Measurements from ENCODE around the gene GNAL. TPM values are rescaled to one million over a fixed set of nuclear protein-coding genes. Genes with fewer than 3 reads are reported as not detected.

GNAL gene
- total RNA-seq, 1 donor from 2014 or later: 4.5 TPM

DNA sequence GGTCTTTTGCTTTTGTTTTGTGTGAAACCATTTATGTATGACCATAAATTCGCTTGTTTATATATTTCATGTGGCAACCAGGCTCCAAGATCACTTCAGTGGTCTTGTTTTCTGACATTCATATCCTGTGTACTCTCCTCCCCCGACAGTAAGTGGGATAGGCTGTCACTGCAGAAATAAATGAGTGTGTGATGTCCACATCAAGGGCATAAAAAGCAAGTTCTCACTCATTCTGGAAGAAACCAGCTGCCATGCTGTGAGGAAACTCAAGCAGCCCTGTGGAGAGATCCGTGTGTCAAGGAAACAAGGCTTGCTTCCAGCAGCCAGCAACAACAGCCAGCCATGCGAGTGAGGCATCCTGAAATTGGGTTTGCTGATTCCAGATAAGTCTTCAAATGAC, 39.2 kb upstream of the GNAL start:
- Histone ChIP-seq H3K27ac (ENCODE audit: low read depth, low read length) (no peak overlapping the region), H3K36me3 (ENCODE audit: insufficient read depth, low read length) (no peaks in the 10 kb centered on the region), H3K4me3 (ENCODE audit: insufficient read depth, low read depth, low read length) (no peak overlapping the region), H4K20me1 (ENCODE audit: insufficient read depth, low read length) (no peaks in the 10 kb centered on the region), H3K9me3 (ENCODE audit: insufficient read depth, low read depth, low read length) (no peaks in the 10 kb centered on the region), H2AFZ (ENCODE audit: low read depth, low read length) (no peak overlapping the region), H3K4me1 (ENCODE audit: insufficient read depth, low read length) (no peaks in the 10 kb centered on the region), H3K4me2 (ENCODE audit: low read length) (no peak overlapping the region), H3K27me3 (ENCODE audit: insufficient read depth, low read length) (peaks cover 7% of the 10 kb centered on the region), H3K9ac (ENCODE audit: low read length) (no peak overlapping the region), H3K79me2 (ENCODE audit: insufficient read depth, low read length) (no peaks in the 10 kb centered on the region)
- no peaks in the 10 kb centered on the region for H3K4me1 Mint-ChIP-seq (ENCODE audit: low read depth, unreplicated experiment)
- DNase-seq (ENCODE audit: low read depth) (no peak), FAIRE-seq (no peak)
- no peak overlapping the region for H3K27ac Mint-ChIP-seq (ENCODE audit: unreplicated experiment)
- TF ChIP-seq, protein P1, sequence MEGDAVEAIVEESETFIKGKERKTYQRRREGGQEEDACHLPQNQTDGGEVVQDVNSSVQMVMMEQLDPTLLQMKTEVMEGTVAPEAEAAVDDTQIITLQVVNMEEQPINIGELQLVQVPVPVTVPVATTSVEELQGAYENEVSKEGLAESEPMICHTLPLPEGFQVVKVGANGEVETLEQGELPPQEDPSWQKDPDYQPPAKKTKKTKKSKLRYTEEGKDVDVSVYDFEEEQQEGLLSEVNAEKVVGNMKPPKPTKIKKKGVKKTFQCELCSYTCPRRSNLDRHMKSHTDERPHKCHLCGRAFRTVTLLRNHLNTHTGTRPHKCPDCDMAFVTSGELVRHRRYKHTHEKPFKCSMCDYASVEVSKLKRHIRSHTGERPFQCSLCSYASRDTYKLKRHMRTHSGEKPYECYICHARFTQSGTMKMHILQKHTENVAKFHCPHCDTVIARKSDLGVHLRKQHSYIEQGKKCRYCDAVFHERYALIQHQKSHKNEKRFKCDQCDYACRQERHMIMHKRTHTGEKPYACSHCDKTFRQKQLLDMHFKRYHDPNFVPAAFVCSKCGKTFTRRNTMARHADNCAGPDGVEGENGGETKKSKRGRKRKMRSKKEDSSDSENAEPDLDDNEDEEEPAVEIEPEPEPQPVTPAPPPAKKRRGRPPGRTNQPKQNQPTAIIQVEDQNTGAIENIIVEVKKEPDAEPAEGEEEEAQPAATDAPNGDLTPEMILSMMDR (IDR thresholded peaks at IDR 0.05; ENCODE audit: insufficient read depth, low read depth, low read length): no peak
- TF ChIP-seq EZH2 (IDR thresholded peaks at IDR 0.05; ENCODE audit: insufficient read depth, low read length): no peak
- peaks cover 18% of the 10 kb centered on the region for H3K27me3 Mint-ChIP-seq (ENCODE audit: low read depth, unreplicated experiment)
- no peak overlapping the region for H3K4me3 Mint-ChIP-seq (ENCODE audit: unreplicated experiment)
- H3K36me3 Mint-ChIP-seq (ENCODE audit: low read depth, unreplicated experiment): no peaks in the 10 kb centered on the region
- peaks cover 10% of the 10 kb centered on the region for H3K9me3 Mint-ChIP-seq (ENCODE audit: unreplicated experiment)

DNA sequence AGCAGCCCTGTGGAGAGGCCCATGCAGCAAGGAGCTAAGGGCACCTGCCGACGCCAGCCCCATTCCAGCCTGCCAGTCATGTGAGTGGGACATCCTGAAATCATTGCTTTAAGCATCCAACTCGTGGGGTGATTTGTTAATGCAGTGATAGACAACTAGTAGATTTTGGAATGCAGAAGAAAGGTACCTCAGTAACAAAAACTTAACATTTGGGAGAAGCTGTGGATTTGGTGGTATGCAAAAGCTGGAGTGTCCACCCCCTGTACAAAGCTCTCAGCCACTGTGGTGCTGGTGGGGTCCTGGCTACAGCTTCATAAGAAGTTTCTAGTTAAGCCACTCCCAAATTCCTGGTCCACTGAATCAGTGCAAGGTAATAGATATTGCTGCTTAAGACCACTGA, 37.2 kb upstream of the GNAL start:
- Histone ChIP-seq H3K9me3 (ENCODE audit: insufficient read depth, low read depth, low read length) (no peaks in the 10 kb centered on the region), H3K9ac (ENCODE audit: low read length) (no peak overlapping the region), H3K4me3 (ENCODE audit: insufficient read depth, low read depth, low read length) (no peak overlapping the region), H2AFZ (ENCODE audit: low read depth, low read length) (no peak overlapping the region), H3K4me1 (ENCODE audit: insufficient read depth, low read length) (no peaks in the 10 kb centered on the region), H3K27me3 (ENCODE audit: insufficient read depth, low read length) (peaks cover 7% of the 10 kb centered on the region), H3K79me2 (ENCODE audit: insufficient read depth, low read length) (no peaks in the 10 kb centered on the region), H3K36me3 (ENCODE audit: insufficient read depth, low read length) (no peaks in the 10 kb centered on the region), H3K4me2 (ENCODE audit: low read length) (no peak overlapping the region), H3K27ac (ENCODE audit: low read depth, low read length) (no peak overlapping the region), H4K20me1 (ENCODE audit: insufficient read depth, low read length) (no peaks in the 10 kb centered on the region)
- Mint-ChIP-seq H3K4me1 (ENCODE audit: low read depth, unreplicated experiment) (peaks cover 4% of the 10 kb centered on the region), H3K36me3 (ENCODE audit: low read depth, unreplicated experiment) (no peaks in the 10 kb centered on the region), H3K27me3 (ENCODE audit: low read depth, unreplicated experiment) (peaks cover 29% of the 10 kb centered on the region), H3K4me3 (ENCODE audit: unreplicated experiment) (no peak overlapping the region), H3K9me3 (ENCODE audit: unreplicated experiment) (peaks cover 10% of the 10 kb centered on the region), H3K27ac (ENCODE audit: unreplicated experiment) (no peak overlapping the region)
- no peak for FAIRE-seq
- TF ChIP-seq EZH2 (IDR thresholded peaks at IDR 0.05; ENCODE audit: insufficient read depth, low read length): no peak
- TF ChIP-seq, protein P1 (IDR thresholded peaks at IDR 0.05; ENCODE audit: insufficient read depth, low read depth, low read length): no peak
- DNase-seq (ENCODE audit: low read depth): no peak

DNA sequence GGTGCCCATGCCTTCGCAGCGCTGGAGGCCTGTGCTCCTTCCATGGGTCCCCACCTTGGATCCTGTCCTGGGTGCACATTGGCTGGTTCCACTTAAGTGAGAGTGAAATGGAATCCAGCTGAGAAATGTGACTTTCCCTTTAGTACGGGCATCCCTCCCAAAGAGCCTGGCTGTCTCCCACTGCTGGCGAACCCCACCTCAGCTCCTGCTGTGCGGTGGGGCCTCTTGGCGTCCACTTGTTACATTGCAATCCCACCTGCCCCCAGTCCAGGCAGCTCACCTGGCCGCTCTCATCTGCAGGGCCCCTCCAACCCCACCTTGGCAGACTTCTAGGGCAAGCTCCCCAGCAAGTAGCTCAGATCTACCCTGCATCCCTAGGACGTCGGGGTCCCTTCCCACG, 35.5 kb upstream of the GNAL start:
- Histone ChIP-seq H3K79me2 (ENCODE audit: insufficient read depth, low read length) (no peaks in the 10 kb centered on the region), H3K27ac (ENCODE audit: low read depth, low read length) (no peak overlapping the region), H3K4me1 (ENCODE audit: insufficient read depth, low read length) (no peaks in the 10 kb centered on the region), H3K4me2 (ENCODE audit: low read length) (no peak overlapping the region), H3K9me3 (ENCODE audit: insufficient read depth, low read depth, low read length) (no peaks in the 10 kb centered on the region), H3K4me3 (ENCODE audit: insufficient read depth, low read depth, low read length) (no peak overlapping the region), H3K9ac (ENCODE audit: low read length) (no peak overlapping the region), H3K36me3 (ENCODE audit: insufficient read depth, low read length) (no peaks in the 10 kb centered on the region), H3K27me3 (ENCODE audit: insufficient read depth, low read length) (peaks cover 7% of the 10 kb centered on the region), H4K20me1 (ENCODE audit: insufficient read depth, low read length) (no peaks in the 10 kb centered on the region), H2AFZ (ENCODE audit: low read depth, low read length) (no peak overlapping the region)
- Mint-ChIP-seq H3K9me3 (ENCODE audit: unreplicated experiment) (peaks cover 15% of the 10 kb centered on the region), H3K36me3 (ENCODE audit: low read depth, unreplicated experiment) (no peaks in the 10 kb centered on the region), H3K27ac (ENCODE audit: unreplicated experiment) (no peak overlapping the region), H3K4me3 (ENCODE audit: unreplicated experiment) (no peak overlapping the region), H3K27me3 (ENCODE audit: low read depth, unreplicated experiment) (peaks cover 42% of the 10 kb centered on the region), H3K4me1 (ENCODE audit: low read depth, unreplicated experiment) (peaks cover 4% of the 10 kb centered on the region)
- TF ChIP-seq EZH2 (IDR thresholded peaks at IDR 0.05; ENCODE audit: insufficient read depth, low read length): no peak
- TF ChIP-seq, protein P1 (IDR thresholded peaks at IDR 0.05; ENCODE audit: insufficient read depth, low read depth, low read length): no peak
- DNase-seq (ENCODE audit: low read depth) (no peak), FAIRE-seq (no peak)
